Activated CD8-positive, alpha-beta memory T cell treated with anti-CD3 and anti-CD28 coated beads, Interleukin-2, amount 50 U/mL, for 1 hour (primary cell): ENCODE measurements around the gene TBC1D32.
"Not testable (repeated sequence)": the region's sequence is repeated elsewhere in the genome, so short reads cannot be mapped to it uniquely, and the experiment has no call there.

Source experiments
- DNase-seq: peaks from one replicate; pipeline ENCODE4 v3.0.0-alpha.2; 2020; ENCODE audit errors: extremely low read depth

Gene TBC1D32

DNA sequence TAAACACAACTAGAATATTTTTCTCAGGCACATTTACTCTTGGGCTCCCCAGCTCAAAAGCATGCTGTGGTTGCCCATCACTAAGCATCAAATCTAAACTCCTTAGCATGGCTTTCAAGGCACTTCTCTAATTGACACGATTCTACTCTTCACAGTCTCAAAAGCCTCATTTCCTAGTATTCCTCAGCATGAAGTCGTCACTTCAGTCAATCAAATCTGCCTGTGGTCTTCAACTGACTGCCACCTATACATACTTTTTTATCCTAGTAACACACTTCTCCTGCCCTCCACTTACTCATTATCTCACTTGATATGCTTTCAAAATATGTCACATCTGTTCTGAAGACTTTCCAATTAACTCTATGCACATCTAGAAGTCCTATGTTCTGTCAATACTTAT lies 110.3 kb downstream of the TBC1D32 start:
- no peak for DNase-seq

DNA sequence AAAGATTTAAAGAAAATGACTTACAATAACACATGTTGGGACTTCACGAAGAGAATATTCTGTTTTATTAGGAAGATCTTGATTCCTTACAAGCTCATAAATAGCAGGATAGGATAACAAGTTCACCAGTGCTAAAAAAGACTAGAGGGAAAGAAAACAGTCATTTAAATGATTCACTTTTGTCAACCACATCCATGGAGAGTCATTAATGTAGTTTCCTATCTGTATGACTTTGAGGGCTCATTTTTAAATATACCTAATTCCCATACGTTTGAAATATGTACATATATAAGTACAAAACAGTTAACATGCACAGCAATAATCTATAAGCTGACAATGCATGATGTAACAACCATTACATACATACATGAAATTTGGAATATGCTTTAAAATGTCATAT lies 111.1 kb downstream of the TBC1D32 start:
- DNase-seq = no peak

DNA sequence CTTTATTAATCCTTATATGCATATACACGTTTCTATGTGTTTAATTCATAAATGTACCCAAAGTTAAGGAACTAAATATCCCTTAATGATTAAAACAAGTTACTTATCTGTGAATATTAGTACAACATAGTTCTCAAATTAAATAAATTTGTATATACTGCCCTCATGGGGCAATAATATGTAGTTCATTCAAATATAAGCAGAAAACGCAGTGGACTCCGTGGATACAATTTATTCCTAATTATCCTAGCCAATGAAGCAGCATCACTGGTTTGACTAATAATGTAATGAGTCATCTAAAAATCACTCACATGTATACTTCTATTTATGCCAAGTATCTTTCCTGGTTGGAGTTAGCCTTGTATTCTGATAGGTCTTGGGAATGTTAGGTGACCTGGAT lies 111.6 kb downstream of the TBC1D32 start:
- DNase-seq = no peak

DNA sequence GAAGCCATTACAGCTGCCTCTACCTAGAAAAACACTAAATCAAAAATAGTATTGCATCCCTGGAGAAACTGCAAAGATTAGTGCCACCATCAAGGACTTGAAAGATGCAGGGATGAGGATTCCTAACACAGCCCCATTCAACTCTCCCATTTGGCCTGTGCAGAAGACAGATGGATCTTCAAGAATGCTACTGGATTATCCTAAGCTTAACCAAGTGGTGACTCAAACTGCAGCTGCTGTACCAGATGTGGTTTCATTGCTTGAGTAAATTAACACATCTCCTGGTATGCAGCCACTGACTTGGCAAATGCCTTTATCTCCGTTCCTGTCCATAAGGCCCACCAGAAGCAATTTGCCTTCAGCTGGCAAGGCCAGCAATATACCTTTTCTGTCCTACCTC lies 117.4 kb downstream of the TBC1D32 start:
- no peak for DNase-seq

DNA sequence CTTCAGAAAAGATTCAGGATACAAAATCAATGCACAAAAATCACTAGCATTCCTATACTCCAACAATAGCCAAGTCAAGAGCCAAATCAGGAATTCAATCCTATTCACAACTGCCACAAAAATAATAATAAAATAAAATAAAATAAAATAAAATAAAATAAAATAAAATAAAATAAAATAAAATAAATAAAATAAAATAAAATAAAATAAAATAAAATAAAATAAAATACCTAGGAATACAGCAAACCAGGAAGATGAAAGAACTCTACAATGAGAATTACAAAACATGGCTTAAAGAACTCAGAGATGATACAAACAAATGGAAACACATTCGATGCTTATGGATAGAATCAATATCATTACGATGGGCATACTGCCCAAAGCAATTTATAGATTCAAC lies 120.9 kb downstream of the TBC1D32 start:
- not testable (repeated sequence) for DNase-seq

DNA sequence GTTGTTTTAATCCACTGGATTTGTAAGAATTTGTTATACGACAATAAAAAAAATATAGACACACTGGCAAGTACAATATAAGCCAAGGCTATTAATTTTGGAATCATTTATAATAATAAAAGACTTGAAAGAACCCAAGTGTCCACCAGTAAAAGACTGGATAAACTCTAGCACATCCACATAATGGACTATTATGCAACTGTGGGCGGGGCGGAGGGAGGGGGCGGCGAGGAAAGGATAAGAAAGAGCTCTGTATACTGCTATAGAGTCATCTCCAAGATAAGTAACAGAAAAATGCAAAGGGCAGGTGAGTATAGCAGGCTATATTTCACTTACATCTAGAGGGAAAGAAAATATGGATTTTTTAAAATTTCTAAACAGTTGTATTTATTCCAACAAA lies 123.3 kb downstream of the TBC1D32 start:
- DNase-seq = no peak

DNA sequence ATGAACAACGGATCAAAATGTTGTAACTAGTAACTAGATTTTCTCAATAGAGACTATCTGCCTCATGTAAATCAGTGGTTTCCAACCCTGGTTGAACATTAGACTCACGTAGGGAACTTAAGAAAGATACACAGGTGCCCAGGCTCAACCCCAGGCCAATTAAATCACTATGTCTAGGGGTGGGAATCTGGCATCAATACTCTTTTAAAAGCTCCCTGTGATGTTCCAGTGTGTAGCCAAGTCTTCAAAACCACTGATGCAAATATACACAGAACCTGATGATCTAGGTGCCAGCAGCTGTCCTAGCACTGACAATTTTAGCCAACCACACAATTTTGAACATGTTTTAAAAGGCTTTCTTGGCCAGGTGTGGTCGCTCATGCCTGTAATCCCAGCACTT lies 128.7 kb downstream of the TBC1D32 start:
- DNase-seq = no peak

DNA sequence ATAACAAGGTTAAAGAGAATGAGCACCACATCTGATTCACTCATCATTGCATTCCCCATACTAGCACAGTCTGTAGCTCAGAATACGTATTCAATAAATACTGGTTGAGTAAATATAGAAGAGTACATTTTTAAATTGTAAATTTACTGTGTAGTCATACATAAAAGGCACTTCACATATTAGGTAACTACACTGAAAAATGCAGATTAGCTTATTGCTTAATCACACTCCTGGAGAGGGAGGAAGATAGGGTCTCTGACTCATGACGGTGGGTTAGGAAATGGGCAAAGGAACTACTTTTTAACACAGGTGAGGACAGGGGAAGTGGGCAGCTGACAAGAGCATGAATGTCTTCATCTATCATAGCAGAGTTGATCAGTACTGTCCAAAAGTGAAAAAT lies 133.2 kb downstream of the TBC1D32 start:
- no peak for DNase-seq

DNA sequence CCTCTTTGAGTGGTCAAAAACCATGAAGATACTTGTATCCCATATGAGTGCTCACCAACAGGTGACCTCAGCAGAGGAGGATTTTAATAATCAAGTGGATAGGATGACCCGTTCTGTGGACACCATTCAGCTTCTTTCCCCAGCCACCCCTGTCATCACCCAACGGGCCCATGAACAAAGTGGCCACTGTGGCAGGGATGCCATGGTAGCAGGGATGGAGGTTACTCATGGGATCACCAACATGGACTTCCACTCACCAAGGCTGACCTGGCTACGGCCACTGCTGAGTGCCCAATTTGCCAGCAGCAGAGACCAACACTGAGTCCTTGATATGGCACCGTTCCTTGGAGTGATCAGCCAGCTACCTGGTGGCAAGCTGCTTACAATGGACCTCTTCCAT lies 138.2 kb downstream of the TBC1D32 start:
- not testable (repeated sequence) for DNase-seq

DNA sequence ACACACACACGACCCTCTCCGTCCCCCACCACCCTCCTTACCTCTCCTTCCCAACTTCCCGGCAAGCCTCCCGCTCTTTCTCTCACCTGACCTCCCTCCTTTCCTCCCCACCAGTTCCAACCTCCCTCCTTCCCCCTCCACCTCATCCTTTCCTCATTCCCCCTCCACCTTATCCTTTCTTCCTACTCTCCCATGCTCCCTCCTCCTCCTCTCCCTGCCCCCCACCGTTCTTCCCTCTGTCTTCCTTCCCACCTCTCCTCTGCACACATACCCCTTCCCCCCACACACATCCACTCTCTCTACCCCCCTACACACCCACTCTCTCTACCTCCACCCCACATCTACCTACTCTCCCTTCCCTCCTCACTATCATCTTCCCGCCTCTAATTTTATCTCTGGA lies 144.2 kb downstream of the TBC1D32 start:
- DNase-seq = no peak

DNA sequence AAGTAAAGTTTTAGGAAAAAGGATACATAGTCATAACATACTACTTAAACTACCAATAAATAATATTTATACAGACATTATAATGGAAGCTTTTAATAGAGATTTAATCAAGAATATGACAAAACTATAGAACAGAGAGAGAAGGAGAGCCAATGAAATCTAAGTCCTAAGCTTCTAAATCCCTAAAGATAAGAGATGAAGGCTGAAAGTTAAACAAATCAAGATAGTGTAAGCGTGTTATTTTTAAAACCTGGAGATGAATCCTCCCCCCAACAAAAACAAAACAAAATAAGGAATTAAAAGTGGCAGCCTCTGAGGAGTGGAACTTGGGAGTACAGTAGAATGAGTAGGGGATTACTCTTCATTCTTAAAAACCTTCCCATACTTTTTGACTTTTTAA lies 145.9 kb downstream of the TBC1D32 start:
- no peak for DNase-seq

DNA sequence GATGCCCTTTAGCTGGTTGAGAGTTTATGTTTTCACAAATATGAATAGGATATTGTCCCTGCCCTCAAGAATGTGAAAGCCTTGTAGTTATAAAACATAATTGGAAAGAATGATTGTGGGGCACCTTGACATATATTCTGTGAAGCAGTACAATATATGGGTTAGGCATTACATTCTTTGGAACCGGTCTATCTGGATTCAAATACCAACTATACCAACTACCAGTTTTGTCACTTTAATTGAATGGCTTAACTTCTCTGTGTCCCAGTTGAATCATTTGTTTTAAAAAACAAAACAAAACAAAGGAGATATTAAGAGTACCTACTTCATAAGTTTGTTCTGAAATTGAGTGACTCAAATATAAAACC lies 146.5 kb downstream of the TBC1D32 start:
- DNase-seq = no peak

DNA sequence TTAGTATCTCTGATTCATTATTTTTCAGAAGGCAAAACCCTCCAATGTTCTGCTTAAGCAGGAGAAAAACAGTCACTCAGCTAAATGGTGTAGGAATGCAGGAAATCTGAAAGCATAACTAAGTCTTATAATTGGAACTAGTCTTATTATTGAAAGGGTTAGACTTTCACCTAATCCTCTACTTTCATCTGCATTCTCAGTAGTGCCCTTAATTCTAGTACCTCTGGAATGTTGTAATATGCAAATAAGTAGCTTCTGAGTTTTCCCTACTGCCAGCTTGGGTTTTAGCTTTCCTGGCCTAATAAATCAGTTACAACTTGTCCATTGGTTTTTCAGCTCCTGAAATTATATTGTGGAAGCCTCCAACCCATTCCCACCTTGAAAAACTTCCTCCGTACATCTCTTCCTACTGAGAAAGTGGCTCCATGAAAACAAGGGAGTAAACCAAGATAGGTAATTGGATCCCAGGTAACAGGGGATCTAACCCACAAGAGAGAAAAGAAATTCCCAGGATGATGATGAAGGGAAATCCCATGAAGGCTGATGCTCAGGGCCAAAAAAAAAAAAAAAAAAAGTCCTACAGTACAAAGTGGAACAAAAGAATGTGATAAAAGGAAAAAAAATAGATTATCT lies 147.0 kb downstream of the TBC1D32 start:
- DNase-seq = no peak

DNA sequence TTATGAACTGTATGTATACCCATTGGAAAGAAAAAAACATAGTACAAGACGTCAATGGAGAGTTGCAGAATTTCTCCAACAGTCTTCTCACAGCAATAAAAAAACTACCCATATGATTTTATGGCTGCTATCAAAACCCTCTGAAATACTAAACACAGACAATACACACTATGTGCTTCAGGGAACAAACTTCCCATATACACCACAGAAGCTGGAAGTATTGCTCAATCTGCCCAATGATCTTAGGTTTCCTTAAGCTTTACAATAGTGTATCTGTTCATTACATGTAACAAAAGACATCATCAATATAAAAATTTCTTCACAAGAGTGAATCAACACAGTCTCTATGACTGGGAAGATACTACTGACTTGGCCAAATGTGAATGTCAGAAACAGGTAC lies 150.5 kb downstream of the TBC1D32 start:
- no peak for DNase-seq

DNA sequence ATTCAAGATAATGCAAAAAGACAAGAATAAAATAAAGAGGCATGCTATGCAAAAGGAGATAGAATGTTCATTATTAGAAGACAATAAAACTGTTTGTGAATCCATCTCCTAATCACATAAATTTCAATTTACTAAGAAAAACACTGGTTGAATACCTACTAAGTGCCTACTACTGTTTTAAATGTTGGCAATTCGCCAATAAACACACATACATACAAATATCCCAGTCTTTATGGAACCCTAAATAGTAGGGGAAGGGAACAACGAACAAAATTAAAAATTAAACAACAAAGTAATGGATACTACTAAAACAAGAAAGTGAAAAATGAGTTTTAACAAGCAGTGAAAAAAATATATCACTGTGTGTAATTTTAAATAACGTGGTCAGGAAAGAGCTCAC lies 158.5 kb downstream of the TBC1D32 start:
- DNase-seq = no peak

DNA sequence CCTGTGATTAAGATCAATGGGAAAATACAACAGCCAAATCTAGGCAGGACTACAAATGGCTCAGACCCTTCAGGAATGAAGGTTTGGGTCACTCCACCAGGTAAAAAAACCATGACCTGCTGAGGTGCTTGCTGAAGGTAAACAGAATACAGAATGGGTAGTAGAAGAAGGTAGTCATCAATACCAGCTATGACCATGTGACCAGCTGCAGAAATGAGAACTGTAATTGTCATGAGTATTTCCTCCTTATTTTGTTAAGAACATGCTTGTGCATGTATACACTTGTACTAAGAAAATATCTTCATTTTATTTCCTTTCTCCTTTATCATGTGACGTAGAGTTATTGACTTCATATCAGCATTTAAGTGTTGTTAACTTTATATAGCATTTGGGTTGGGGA lies 161.8 kb downstream of the TBC1D32 start:
- DNase-seq = not testable (repeated sequence)

DNA sequence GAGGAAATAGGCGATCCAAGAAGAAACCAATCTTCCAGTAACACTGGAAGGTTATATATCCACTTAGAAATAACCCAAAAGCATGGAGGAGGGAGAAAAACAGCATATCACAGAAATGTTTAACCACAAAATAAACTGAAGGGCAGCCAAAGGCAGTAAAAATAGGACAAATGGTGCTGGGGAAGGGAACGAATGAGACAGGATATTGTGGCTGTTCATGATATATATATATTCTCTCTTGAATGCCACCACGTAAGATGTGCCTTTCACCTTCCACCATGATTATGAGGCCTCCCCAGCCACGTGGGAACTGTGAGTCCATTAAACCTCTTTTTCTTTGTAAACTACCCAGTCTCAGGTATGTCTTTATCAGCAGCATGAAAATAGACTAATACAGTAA lies 162.4 kb downstream of the TBC1D32 start:
- DNase-seq = no peak

DNA sequence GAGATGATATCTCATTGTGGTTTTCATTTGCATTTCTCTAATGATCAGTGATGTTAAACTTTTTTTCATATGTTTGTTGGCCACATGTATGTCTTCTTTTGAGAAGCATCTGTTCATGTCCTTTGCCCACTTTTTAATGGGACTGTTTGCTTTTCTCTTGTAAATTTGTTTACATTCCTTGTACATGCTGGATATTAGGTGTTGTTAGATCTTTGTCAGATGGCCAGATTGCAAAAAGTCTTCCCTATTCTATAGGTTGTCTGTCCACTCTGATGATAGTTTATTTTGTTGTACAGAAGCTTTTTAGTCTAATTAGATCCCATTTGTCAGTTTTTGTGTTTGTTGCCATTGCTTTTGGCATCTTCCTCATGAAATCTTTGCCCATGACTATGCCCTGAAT lies 172.4 kb downstream of the TBC1D32 start:
- no peak for DNase-seq

DNA sequence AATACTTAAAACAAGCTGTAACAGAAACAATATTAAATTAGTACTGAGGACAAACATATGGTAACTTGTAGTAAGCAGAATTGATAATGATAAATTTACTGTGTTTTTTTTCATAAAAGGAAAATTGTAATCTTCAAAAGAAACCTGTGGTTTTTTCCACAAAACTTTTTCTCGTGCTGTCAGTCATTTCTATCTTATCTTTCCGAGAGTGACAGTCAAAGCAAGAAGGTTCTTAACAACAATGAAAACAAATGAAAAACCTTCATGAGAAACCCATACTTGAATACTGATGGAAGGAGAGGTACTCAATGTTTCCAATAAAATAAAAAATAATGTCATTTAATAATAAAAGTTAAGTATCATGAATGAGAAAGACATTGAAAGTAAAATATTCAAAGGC lies 174.0 kb downstream of the TBC1D32 start:
- DNase-seq = no peak

DNA sequence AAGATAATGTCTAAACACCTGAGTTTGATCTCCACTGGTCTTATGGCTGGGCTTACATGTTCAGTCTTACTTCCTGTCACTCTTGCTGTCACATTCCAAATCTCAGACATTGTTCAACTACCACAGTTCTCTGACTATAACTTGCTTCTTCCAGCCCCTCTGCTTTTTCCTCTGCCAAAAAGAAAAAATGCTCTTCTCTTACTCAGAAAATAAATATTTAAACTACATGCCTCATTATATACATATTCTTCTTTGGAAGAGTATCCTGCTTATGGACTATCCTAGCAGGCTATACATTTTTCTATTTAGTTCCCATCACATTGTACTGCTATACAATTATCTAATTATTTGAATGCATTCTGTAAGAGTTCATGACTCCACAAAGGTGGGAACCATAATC lies 175.4 kb downstream of the TBC1D32 start:
- no peak for DNase-seq

DNA sequence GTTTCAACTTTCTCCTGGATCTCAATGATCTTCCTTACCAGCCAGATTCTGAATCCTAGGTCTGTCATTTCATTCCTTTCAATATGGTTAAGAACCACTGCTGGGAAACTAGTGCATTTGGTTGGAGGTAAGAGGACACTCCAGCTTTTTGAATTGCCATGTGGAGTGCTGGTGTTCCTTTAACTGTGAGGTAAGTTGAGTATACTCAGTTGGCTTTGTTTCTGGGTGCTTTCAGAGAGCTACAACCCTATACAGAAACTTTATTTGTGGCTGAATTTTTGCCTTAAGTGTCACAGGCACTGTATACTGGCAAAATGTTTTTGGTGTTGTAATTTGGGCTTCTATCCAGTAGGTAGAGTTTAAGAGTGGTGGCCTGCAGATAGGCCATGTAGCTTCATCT lies 175.8 kb downstream of the TBC1D32 start:
- DNase-seq = no peak

DNA sequence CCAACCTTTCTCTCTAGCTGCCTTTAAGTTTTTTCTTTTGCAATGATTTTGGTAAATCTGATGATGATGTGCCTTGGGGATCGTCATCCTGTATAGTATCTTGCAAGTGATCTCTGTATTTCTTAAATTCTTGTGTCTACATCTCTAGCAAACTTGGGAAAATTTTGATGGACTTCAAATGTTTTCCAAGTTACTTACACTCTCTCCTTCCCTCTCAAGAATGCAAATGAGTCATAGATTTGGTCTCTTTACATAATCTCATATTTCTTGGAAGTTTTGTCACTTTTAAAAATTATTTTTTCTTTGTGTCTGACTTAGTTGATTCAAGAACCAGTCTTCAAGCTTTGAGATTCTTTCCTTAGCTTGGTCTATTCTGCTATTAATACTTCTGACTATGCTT lies 176.4 kb downstream of the TBC1D32 start:
- no peak for DNase-seq

DNA sequence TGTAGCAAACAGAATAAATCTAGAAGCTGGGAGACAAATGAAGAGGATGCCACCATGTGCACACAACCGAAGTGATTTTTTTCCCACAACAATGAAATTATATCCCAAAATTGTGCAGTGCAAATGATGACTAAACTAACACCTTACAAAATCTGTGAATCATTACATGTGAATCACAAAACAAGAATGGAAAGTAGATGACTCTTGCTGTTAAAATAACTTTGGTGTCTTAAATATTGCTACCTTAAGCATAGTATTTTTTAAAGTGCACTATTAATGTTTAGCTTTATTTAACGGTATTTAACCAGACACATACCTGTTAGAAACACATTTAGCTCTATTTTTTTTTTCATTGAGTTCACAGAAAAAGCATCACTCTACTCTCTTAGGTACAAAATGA lies 190.8 kb downstream of the TBC1D32 start:
- no peak for DNase-seq

DNA sequence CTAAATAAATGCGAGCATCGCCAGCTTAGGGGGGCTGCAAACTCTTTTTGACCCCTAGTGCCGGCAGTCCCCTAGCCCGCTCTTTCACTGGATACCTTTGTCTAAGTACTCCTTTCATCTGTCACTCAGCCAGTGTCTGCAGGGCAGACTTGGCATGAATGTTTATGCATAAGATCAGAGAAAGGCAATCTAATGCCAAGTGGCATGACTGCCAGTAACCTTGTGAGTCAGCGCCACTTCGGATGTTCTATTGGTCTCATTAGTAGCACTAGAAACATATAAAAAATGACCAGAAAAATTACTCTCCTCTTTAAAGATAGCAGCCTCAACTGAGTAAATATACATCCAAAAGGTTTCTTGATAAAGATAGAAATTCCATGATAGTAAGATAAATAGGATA lies 192.2 kb downstream of the TBC1D32 start:
- no peak for DNase-seq

DNA sequence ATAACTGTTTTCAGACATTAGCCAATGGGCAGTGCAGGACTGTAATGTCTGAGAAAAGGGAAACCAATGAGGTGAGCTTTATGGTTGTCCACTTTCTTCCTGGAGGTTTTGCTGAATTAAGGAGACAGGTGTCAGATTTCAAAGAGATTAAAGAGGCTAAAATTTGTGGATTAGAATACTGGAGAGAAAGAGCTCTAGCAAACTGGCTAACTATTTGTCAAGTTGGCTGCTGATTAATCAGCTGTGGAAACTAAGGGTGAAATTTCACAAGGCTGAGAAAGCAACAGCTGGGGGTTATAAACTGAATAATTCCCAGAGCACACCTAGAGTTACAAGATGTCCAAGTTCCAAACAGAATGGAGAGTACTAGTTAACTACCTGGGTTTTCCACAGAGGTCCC lies 198.9 kb downstream of the TBC1D32 start:
- DNase-seq = no peak
